Duodenal mucosa (tissue), 2 donors: ENCODE data around the gene EHBP1.

ENCODE experiments used
- H3K27ac ChIP-seq: one replicate; pipeline ENCODE4 v1.7.0; 2013; ENCODE audit warnings: low read depth, low read length
- H3K27me3 ChIP-seq, 2 donors: one replicate each; pipeline ENCODE4 v1.7.0; 2013; ENCODE audit warnings: low read length in 2 of 2, control low read depth in 1 of 2; ENCODE audit not compliant: insufficient read depth in 2 of 2, control insufficient read depth in 1 of 2
- H3K36me3 ChIP-seq, 2 donors: one replicate each; pipeline ENCODE4 v1.7.0; 2013; ENCODE audit warnings: low read length in 2 of 2, control low read depth in 1 of 2; ENCODE audit not compliant: insufficient read depth in 2 of 2, control insufficient read depth in 1 of 2
- H3K4me1 ChIP-seq, 2 donors: one replicate each; pipeline ENCODE4 v1.7.0; 2013; ENCODE audit warnings: low read length in 2 of 2, control low read depth in 1 of 2; ENCODE audit not compliant: insufficient read depth in 2 of 2, control insufficient read depth in 1 of 2
- H3K4me3 ChIP-seq, 2 donors: one replicate each; pipeline ENCODE4 v1.7.0; 2013; ENCODE audit warnings: low read length in 2 of 2, low read depth in 1 of 2
- H3K9ac ChIP-seq, 2 donors: one replicate each; pipeline ENCODE4 v1.7.0; 2013; ENCODE audit warnings: low read length in 2 of 2, low read depth in 1 of 2
- H3K9me3 ChIP-seq, 2 donors: one replicate each; pipeline ENCODE4 v1.7.0; 2013; ENCODE audit warnings: low read length in 2 of 2, control low read depth in 1 of 2; ENCODE audit not compliant: control insufficient read depth in 1 of 2

Gene EHBP1

DNA sequence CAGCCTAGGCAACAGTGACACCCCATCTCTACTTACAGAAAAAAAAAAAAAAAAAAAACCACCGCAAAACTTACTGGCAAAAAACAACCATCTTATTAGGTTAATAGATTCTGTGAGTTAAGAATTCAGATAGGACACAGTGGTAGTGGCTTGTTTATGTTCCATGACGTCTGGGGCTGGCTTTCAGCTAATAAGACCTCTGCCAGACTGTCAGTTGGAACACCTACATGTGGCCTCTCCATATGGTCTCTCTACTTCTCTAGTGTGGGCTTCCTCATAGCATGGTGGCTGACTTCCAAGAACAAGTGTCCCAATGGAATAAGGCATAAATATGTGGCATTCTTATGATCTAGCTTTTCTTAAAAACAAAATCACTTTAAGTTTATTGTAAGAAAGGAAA, 251.1 kb downstream of the EHBP1 start:
- Histone ChIP-seq H3K36me3 (peaks cover 0 to 13% of the 10 kb centered on the region in 2 donors), H3K4me3 (no peak overlapping the region), H3K27me3 (no peaks in the 10 kb centered on the region), H3K4me1 (no peaks in the 10 kb centered on the region), H3K27ac (no peak overlapping the region), H3K9me3 (no peaks in the 10 kb centered on the region), H3K9ac (no peak overlapping the region)

DNA sequence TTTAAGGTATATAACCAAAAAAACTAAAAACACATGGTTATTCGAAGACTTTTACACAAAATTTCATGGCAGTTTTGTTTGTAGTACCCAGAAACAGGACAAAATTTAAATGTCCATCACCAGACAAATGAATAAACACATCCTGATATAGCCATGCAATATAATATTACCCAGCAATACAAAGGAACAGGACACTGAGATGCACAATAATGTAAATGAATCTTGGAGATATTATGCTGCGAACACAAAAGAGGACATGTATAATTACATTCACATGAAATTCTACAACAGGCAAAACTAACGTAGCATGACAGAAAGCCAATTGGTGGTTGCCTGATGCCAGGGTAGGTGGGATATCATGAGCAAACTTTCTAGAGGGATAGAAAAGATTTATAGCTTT, 252.7 kb downstream of the EHBP1 start:
- Histone ChIP-seq H3K36me3 (peaks cover 0 to 13% of the 10 kb centered on the region in 2 donors), H3K9me3 (no peaks in the 10 kb centered on the region)

DNA sequence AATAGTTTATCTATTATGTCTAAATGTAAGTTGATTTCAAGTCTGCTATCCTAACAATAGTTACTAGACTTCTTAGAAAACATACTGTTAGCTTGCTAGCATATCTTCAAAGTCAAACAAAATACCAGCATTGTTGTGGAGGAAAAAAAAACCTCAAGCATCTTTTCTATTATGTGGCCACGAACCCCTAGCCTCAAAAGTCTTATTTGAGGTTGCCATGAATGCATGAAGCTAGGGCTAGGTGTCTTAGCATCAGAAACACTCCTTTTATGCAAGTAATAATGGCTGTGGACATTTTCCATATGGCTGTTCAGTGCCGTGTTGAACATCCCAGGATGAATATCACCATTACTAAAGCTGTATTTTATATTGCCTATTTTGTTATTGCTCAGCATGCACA, 258.5 kb downstream of the EHBP1 start:
- Histone ChIP-seq H3K4me3 (no peak overlapping the region), H3K27me3 (no peaks in the 10 kb centered on the region)

More for the DNA sequence above, 252.7 kb downstream of the EHBP1 start:
- no peak overlapping the region for H3K27ac ChIP-seq
- H3K4me1 ChIP-seq = no peaks in the 10 kb centered on the region
- no peaks in the 10 kb centered on the region for H3K27me3 ChIP-seq
- H3K4me3 ChIP-seq = no peak overlapping the region
- no peak overlapping the region for H3K9ac ChIP-seq

DNA sequence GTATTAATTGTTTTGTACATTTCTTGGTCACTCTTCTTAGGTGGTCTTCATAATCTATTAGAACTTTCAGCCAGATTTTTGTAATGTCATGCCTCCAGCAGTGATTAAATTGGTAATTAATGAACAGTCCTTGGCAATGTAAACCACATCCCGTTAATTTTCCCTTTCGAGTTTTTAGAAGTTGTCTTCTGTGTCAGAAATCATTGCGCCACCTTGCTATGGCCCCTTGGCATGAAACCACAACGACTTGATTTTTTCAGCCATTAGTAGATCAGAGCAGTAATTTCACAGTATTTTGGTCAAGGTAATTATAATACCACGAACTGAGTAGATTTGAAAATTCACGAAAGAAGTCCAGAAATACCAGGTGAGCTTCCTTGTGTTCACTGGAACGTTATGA, 259.2 kb downstream of the EHBP1 start:
- no peaks in the 10 kb centered on the region for H3K27me3 ChIP-seq
- no peaks in the 10 kb centered on the region for H3K9me3 ChIP-seq
- H3K36me3 ChIP-seq = no peaks in the 10 kb centered on the region
- no peak overlapping the region for H3K9ac ChIP-seq
- H3K4me1 ChIP-seq = no peaks in the 10 kb centered on the region
- H3K27ac ChIP-seq = no peak overlapping the region
- no peak overlapping the region for H3K4me3 ChIP-seq

More for the DNA sequence above, 258.5 kb downstream of the EHBP1 start:
- Histone ChIP-seq H3K9ac (no peak overlapping the region), H3K36me3 (no peaks in the 10 kb centered on the region), H3K9me3 (no peaks in the 10 kb centered on the region), H3K27ac (no peak overlapping the region), H3K4me1 (no peaks in the 10 kb centered on the region)

DNA sequence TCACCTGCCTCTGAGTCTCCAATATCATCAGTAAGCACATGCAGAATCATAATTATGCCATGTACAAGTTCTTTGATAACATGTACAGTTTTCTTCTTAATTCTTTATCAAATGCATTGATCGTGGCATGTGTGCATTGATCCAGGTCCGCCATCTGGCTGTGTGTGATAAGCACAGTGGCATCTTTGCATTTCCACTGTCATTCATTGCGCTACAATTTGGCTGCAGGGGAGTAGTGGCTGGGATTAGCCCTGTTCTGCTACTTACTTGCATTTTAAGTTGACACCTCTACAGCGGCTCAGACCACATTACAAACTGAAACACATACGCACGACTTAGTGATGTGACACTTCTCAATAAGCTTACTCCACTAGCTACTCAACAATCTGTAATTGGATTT, 261.5 kb downstream of the EHBP1 start:
- Histone ChIP-seq H3K4me1 (no peaks in the 10 kb centered on the region), H3K36me3 (no peaks in the 10 kb centered on the region), H3K9me3 (no peaks in the 10 kb centered on the region), H3K9ac (no peak overlapping the region), H3K4me3 (no peak overlapping the region), H3K27ac (no peak overlapping the region), H3K27me3 (no peaks in the 10 kb centered on the region)

DNA sequence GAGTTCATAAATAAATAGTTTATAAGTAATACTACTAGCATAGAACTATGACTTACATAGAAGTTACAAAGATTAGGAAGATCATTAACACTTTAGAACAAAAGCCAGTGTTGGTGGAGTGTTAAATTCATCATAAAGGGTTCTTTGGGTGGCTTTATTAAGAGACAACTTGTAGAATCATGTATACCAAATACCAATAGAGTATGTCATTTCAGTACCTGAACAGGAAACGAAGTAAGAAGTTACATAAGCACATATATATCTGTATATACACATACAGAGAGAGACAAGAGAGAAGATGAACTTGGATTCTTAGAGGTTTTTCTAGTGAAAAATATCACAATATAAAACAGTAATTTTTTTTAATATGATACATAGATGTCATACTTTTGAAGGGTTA, 262.7 kb downstream of the EHBP1 start:
- H3K27ac ChIP-seq = no peak overlapping the region
- no peaks in the 10 kb centered on the region for H3K27me3 ChIP-seq
- H3K9ac ChIP-seq = no peak overlapping the region
- H3K9me3 ChIP-seq = no peaks in the 10 kb centered on the region
- no peak overlapping the region for H3K4me3 ChIP-seq
- H3K36me3 ChIP-seq = no peaks in the 10 kb centered on the region
- H3K4me1 ChIP-seq = no peaks in the 10 kb centered on the region

DNA sequence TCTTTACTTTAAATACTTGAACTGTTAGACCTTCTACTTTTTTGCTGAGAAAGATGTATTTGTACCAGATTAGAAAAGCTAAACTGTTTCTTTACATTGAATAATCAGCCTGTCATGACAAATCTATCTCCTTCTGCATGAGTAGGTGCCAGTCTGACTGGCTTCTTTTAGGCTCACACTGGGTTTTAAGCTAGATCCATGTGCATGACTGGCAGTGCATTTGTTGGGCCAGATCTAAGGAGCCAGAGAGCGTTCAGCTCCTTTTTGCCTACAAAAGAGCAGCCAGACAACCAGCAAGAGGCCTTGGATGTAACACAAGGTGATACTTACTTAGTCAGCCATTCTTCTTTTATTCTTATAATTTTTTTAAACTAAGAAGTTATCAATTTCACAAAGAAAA, 263.2 kb downstream of the EHBP1 start:
- no peaks in the 10 kb centered on the region for H3K4me1 ChIP-seq
- H3K4me3 ChIP-seq = no peak overlapping the region
- H3K27ac ChIP-seq = no peak overlapping the region
- no peaks in the 10 kb centered on the region for H3K27me3 ChIP-seq
- H3K36me3 ChIP-seq = no peaks in the 10 kb centered on the region
- no peak overlapping the region for H3K9ac ChIP-seq
- H3K9me3 ChIP-seq = no peaks in the 10 kb centered on the region

DNA sequence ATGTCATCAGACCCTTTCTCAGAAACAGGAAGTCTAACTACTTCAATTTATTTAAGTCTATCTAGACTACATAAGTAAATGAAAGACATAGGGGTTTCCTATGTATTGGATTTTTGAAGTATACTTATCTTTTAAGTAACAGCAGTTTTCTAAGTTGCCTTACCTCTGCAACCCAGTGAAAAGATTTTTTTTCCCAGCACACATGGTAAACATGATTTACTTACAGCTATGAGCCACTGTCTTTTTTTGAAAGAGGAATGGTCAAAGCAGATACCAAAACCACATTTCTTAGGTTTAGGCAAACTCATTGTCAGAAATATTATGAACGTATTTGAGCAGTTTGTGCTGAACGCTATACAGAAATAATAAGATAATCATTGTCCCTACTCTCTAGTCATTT, 266.4 kb downstream of the EHBP1 start:
- H3K27me3 ChIP-seq = no peaks in the 10 kb centered on the region
- H3K4me3 ChIP-seq = no peak overlapping the region
- H3K9me3 ChIP-seq = no peaks in the 10 kb centered on the region
- no peaks in the 10 kb centered on the region for H3K4me1 ChIP-seq
- no peaks in the 10 kb centered on the region for H3K36me3 ChIP-seq
- H3K9ac ChIP-seq = no peak overlapping the region
- no peak overlapping the region for H3K27ac ChIP-seq

DNA sequence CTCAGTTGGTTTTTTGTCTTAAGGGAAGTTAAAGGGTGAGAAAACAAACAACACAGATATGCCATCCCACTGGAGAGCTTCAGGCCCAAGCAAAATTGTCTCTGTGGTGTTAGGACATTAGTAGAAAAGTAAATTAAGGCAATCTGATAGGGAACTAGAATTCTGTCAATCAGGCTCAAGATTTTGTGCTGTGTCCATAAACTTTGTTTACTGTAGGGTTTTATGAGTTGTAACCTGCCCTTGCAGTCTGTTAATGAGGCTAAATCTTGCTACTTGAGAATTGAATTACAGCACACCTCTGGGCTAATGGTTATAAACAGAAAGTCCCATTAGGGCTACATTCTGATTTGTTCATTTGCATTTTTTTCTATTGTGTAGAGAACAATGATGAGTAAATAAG, 267.1 kb downstream of the EHBP1 start:
- no peaks in the 10 kb centered on the region for H3K36me3 ChIP-seq
- no peaks in the 10 kb centered on the region for H3K4me1 ChIP-seq
- H3K9me3 ChIP-seq = no peaks in the 10 kb centered on the region
- no peak overlapping the region for H3K27ac ChIP-seq
- no peak overlapping the region for H3K4me3 ChIP-seq
- H3K27me3 ChIP-seq = no peaks in the 10 kb centered on the region
- H3K9ac ChIP-seq = no peak overlapping the region

DNA sequence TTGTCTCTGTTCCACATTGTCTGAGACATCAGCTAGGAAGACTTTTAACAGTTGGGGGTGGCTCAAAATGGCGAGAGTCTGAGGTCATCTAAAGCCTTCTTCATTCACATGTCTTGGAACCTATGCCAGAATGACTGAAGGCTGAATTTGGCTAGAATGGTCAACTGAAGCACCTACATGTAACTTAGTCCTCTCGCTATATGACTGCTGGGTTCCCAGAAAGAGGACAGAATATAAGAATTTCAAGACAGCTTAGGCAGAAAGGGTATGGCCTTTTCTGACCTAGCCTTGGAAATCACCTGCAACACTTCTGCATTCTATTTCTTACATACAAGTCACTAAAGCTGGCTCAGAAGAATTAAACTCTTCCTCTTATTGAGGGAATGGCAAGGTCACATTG, 269.5 kb downstream of the EHBP1 start:
- H3K36me3 ChIP-seq = peaks cover 2% of the 10 kb centered on the region in 2 donors
- H3K9me3 ChIP-seq = no peaks in the 10 kb centered on the region
- no peaks in the 10 kb centered on the region for H3K4me1 ChIP-seq
- H3K27me3 ChIP-seq = no peaks in the 10 kb centered on the region
- H3K4me3 ChIP-seq = no peak overlapping the region
- no peak overlapping the region for H3K27ac ChIP-seq
- H3K9ac ChIP-seq = no peak overlapping the region

DNA sequence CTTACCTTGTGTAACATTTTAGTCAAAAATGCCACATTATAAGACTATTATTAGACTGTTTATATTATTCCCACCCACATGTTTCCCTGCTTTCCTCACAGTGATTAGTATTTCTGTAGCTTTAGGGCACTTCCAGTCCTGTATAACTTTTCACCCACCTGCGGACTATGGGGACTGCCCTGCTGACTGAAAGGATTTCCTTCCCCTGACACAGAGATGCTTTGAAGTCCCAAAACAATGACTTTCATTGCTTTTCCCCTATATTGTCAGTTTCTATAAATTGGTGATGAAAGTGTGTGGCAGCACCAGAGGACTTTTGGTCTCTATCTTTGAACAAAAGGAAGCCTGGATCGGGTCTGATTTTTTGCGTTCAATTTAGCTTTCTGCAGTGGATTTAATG, 286.1 kb downstream of the EHBP1 start:
- peaks cover 3 to 6% of the 10 kb centered on the region in 2 donors for H3K36me3 ChIP-seq
- no peak overlapping the region for H3K9ac ChIP-seq
- H3K4me1 ChIP-seq = peaks cover 0 to 5% of the 10 kb centered on the region in 2 donors
- H3K27me3 ChIP-seq = no peaks in the 10 kb centered on the region
- H3K27ac ChIP-seq = no peak overlapping the region
- no peaks in the 10 kb centered on the region for H3K9me3 ChIP-seq
- H3K4me3 ChIP-seq = no peak overlapping the region
